Loucy (cell line): Measurements from ENCODE around the gene ARHGAP45.

Source experiments
- H2AFZ ChIP-seq: fragments of 200-600 bp; sonication (generic); 2 replicates; pipeline ENCODE4 v1.6.0; 2016; ENCODE audit warnings: antibody characterized with exemption, mild to moderate bottlenecking, low read length, moderate library complexity
- H3F3A ChIP-seq: fragments of 200-600 bp; 2 replicates; pipeline ENCODE4 v1.6.0; 2016; ENCODE audit warnings: antibody characterized with exemption, low read depth, mild to moderate bottlenecking
- H3K27me3 ChIP-seq: fragments of 200-600 bp; sonication (generic); 2 replicates; pipeline ENCODE4 v1.6.1; 2014; ENCODE audit warnings: low read length, mild to moderate bottlenecking; ENCODE audit not compliant: insufficient read depth, poor library complexity, severe bottlenecking
- H3K36me3 ChIP-seq: fragments of 200-600 bp; sonication (generic); 2 replicates; pipeline ENCODE4 v1.6.1; 2016; ENCODE audit warnings: low read length; ENCODE audit not compliant: insufficient read depth
- H3K4me1 ChIP-seq: fragments of 200-600 bp; sonication (generic); 2 replicates; pipeline ENCODE4 v1.5.1; 2014; ENCODE audit warnings: low read length, mild to moderate bottlenecking; ENCODE audit not compliant: insufficient read depth, poor library complexity, severe bottlenecking
- H3K4me2 ChIP-seq: fragments of 200-600 bp; sonication (generic); 2 replicates; pipeline ENCODE4 v1.6.0; 2014; ENCODE audit warnings: antibody characterized with exemption, low read length, low read depth, mild to moderate bottlenecking; ENCODE audit not compliant: poor library complexity, severe bottlenecking
- H3K4me3 ChIP-seq: fragments of 200-600 bp; sonication (generic); 2 replicates; pipeline ENCODE4 v1.5.1; 2014; ENCODE audit warnings: low read length, mild to moderate bottlenecking, mixed read lengths; ENCODE audit not compliant: poor library complexity, severe bottlenecking
- H3K79me2 ChIP-seq: fragments of 200-600 bp; sonication (generic); 2 replicates; pipeline ENCODE4 v1.6.1; 2014; ENCODE audit warnings: low read length; ENCODE audit not compliant: insufficient read depth
- H3K9ac ChIP-seq: fragments of 200-600 bp; sonication (generic); 2 replicates; pipeline ENCODE4 v1.6.0; 2014; ENCODE audit warnings: mild to moderate bottlenecking, low read depth, low read length, moderate library complexity; ENCODE audit not compliant: poor library complexity, severe bottlenecking
- H3K9me2 ChIP-seq: fragments of 200-600 bp; sonication (generic); replicated peaks from 2 replicates; pipeline ENCODE4 v1.6.1; 2016; ENCODE audit warnings: low read depth, low read length, mixed read lengths
- H3K9me3 ChIP-seq: fragments of 200-600 bp; sonication (generic); 2 replicates; pipeline ENCODE4 v1.6.1; 2014; ENCODE audit warnings: mild to moderate bottlenecking, antibody characterized with exemption, low read length, low read depth; ENCODE audit not compliant: insufficient read depth
- H4K20me1 ChIP-seq: fragments of 200-600 bp; sonication (generic); 2 replicates; pipeline ENCODE4 v1.6.0; 2014; ENCODE audit warnings: antibody characterized with exemption, low read length, mild to moderate bottlenecking; ENCODE audit not compliant: insufficient read depth, poor library complexity, severe bottlenecking
- EZH2phosphoT487 ChIP-seq: fragments of 200-600 bp; IDR thresholded peaks from 2 replicates; pipeline ENCODE4 v1.6.1; 2018; ENCODE audit warnings: antibody characterized with exemption, mild to moderate bottlenecking, moderate library complexity, borderline replicate concordance
- TF ChIP-seq, protein P1 (sequence below): fragments of 200-600 bp; sonication (generic); conservative IDR thresholded peaks from 2 replicates; pipeline ENCODE4 v1.5.1; 2014; ENCODE audit warnings: mild to moderate bottlenecking, antibody characterized with exemption, low read length

Gene ARHGAP45

DNA sequence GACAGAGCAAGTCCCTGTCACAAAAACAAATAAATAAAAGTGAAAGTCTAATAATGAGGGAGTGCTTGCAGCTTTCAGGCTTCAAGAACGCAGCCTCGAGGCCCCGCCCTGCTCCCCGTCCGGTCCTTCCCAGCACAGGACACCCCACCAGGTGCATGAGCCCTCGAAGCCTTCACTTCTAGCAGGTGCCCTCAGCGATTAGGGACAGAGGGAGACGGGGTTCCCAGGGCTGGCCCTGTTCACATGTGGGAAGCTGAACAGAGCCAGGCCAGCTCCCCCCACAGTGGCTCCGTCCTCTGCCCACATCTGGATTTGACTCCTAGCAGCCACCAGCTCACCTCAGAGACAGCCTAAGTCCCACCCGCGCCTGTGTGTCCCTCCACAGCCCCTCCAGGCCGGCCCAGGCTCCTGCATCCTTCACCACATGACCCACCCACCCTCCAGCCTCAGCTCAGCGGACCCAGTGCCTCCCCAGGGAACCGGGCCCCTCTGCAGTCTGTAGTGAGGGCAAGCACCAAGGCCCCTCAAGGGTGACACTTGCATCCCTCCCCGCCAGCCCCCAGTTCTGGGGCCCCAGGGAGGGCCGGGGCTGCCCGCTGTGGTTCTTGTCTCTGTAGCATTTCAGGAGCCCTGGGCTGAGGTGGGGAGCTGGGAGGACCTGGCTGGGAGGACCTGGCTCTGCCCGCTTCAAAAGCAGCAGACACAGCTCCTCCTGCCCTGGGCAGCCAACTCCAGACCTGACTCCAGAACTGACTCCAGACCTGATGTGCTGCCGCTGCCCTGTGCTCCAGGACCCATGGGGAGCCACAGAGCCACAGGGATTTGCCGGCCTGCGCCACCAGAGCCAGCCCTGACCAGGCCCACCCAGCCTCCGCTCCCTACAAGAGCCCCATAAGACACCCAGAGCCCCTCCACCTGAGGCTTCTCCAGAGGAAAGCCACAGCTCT, 64.1 kb downstream of the ARHGAP45 start:
- no peaks in the 10 kb centered on the region for H3K9me3 ChIP-seq
- H3K4me3 ChIP-seq = peak overlapping the region; percentile 84
- TF ChIP-seq, protein P1, sequence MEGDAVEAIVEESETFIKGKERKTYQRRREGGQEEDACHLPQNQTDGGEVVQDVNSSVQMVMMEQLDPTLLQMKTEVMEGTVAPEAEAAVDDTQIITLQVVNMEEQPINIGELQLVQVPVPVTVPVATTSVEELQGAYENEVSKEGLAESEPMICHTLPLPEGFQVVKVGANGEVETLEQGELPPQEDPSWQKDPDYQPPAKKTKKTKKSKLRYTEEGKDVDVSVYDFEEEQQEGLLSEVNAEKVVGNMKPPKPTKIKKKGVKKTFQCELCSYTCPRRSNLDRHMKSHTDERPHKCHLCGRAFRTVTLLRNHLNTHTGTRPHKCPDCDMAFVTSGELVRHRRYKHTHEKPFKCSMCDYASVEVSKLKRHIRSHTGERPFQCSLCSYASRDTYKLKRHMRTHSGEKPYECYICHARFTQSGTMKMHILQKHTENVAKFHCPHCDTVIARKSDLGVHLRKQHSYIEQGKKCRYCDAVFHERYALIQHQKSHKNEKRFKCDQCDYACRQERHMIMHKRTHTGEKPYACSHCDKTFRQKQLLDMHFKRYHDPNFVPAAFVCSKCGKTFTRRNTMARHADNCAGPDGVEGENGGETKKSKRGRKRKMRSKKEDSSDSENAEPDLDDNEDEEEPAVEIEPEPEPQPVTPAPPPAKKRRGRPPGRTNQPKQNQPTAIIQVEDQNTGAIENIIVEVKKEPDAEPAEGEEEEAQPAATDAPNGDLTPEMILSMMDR = no peak
- TF ChIP-seq EZH2phosphoT487 = no peak
- peak overlapping the region; percentile 97 for H3K4me2 ChIP-seq
- no peaks in the 10 kb centered on the region for H3K27me3 ChIP-seq
- H3K79me2 ChIP-seq = peaks cover 52% of the 10 kb centered on the region
- no peak overlapping the region for H2AFZ ChIP-seq
- peak overlapping the region; percentile 86 for H3K9ac ChIP-seq
- H4K20me1 ChIP-seq = peaks cover 11% of the 10 kb centered on the region
- peaks cover 34% of the 10 kb centered on the region for H3K4me1 ChIP-seq
- H3K36me3 ChIP-seq = peaks cover 18% of the 10 kb centered on the region; the same call in 1 of the 2 replicates
- H3F3A ChIP-seq = no peaks in the 10 kb centered on the region
- H3K9me2 ChIP-seq = no peaks in the 10 kb centered on the region

DNA sequence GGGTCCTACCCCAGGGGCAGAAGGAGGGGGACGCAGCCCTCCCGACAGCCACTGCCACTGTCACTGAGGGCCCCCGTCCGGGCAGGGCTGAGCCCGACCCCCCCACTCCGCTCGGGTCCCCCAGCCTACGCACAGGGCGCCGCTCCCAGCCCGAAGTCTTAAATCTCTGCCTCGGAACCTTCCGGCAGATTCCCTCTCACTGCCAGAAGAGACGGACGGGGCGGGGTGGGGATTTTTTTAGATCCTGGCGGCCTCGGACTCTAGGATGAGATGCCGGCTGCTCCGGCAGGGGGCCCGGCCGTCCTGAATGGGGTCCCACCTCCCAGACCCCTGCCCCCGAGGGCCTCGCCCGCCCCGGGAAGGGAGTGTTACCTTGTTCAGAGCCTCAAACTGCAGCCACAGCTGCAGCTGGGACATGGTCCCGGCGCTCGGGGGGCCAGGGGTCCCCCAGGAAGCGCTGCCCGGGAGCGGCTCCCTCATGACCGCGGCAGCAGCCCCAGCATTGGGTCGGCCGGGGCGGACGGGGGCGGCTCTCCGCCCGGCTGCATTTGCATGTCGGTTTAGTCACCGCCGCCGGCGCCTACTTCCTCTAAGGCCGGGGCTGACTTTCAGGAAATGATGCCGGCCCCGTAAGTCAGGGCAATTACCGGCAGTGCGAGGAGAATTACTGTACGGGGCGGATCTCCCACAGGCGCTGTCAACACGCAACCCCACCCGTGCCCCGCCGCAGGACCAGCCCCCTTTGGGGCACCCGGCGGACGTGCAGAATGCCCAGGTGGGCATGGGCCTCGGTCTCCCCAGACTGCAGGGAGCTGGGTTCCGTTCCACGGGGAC, 65.0 kb downstream of the ARHGAP45 start:
- no peaks in the 10 kb centered on the region for H3K27me3 ChIP-seq
- no peaks in the 10 kb centered on the region for H3K9me2 ChIP-seq
- H3K4me2 ChIP-seq = peak overlapping the region; percentile 97
- H3F3A ChIP-seq = no peaks in the 10 kb centered on the region
- peak overlapping the region; percentile 71 for H2AFZ ChIP-seq
- peaks cover 10% of the 10 kb centered on the region; the same call in 1 of the 2 replicates for H3K36me3 ChIP-seq
- H3K79me2 ChIP-seq = peaks cover 52% of the 10 kb centered on the region
- H3K9ac ChIP-seq = peak overlapping the region; percentile 86
- H3K4me1 ChIP-seq = peaks cover 34% of the 10 kb centered on the region
- no peaks in the 10 kb centered on the region for H3K9me3 ChIP-seq
- no peak for TF ChIP-seq EZH2phosphoT487
- TF ChIP-seq, protein P1 = no peak
- peak overlapping the region; percentile 84 for H3K4me3 ChIP-seq
- peaks cover 11% of the 10 kb centered on the region for H4K20me1 ChIP-seq

DNA sequence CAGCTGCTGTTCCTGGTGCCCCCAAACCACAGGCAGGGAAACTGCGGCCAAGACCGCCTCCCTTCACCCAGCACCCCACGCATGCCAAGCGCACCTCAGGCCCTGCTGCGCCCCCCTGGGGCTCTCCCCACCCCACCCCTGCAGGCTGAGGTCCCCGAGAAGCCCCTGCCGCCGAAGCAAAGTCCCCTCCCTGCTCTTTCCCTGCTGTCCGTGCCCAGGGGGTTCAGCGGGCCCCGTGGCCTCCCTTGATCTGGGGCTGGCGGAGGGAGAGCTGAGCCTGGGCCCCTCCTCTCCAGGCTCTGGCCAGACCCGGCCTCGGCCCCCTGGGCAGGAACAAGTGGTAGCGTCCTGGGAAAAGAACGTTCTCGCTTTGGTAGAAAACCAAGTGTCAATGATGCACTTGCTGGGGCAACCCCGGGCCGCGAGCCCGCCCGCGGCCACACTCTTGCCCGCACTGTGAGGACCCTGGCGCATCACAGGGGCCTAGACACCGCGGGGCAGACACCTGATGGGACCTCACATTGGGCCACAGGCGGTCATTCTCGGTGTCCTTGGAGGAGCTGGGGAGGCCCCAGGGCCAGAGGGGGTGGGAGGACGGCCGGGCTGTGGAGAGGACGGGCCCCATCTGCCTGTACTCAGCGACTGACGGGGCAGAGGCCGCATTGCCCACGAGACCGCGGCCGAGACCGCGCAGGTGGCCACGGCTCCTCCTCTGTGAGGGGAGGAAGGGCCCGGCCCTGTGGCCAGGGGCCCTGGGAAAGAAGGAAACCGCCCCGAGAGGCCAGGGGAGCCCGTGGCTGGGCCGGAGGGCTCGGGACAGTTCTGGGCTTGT, 65.8 kb downstream of the ARHGAP45 start:
- Histone ChIP-seq H3K9ac (peak overlapping the region; percentile 86), H3K4me3 (peak overlapping the region; percentile 84), H3F3A (no peaks in the 10 kb centered on the region), H2AFZ (peak overlapping the region; percentile 71), H3K27me3 (no peaks in the 10 kb centered on the region), H3K4me1 (peaks cover 34% of the 10 kb centered on the region), H3K9me3 (no peaks in the 10 kb centered on the region), H3K79me2 (peaks cover 47% of the 10 kb centered on the region), H4K20me1 (peaks cover 11% of the 10 kb centered on the region), H3K4me2 (peak overlapping the region; percentile 97), H3K36me3 (peaks cover 3% of the 10 kb centered on the region; the same call in 1 of the 2 replicates), H3K9me2 (no peaks in the 10 kb centered on the region)
- TF ChIP-seq, protein P1 = no peak
- TF ChIP-seq EZH2phosphoT487 = no peak
